HG02610 (cell line): Measurements from ENCODE around the gene ADM2.

Source experiments
- ATAC-seq: cut with Tn5 transposase; IDR thresholded peaks from one replicate; pipeline ENCODE4 v1.9.1; 2021; ENCODE audit warnings: mild to moderate bottlenecking, moderate library complexity; ENCODE audit not compliant: unreplicated experiment

ADM2 gene

GRCh38 chr22:50445071-50445879 is 36.1 kb upstream of the ADM2 start:
- no peak for ATAC-seq

GRCh38 chr22:50445880-50446707 is 35.2 kb upstream of the ADM2 start:
- ATAC-seq, result no peak

- no peak for ATAC-seq
These were observed 34.4 kb upstream of the ADM2 start for GRCh38 chr22:50446708-50447575.

DNA sequence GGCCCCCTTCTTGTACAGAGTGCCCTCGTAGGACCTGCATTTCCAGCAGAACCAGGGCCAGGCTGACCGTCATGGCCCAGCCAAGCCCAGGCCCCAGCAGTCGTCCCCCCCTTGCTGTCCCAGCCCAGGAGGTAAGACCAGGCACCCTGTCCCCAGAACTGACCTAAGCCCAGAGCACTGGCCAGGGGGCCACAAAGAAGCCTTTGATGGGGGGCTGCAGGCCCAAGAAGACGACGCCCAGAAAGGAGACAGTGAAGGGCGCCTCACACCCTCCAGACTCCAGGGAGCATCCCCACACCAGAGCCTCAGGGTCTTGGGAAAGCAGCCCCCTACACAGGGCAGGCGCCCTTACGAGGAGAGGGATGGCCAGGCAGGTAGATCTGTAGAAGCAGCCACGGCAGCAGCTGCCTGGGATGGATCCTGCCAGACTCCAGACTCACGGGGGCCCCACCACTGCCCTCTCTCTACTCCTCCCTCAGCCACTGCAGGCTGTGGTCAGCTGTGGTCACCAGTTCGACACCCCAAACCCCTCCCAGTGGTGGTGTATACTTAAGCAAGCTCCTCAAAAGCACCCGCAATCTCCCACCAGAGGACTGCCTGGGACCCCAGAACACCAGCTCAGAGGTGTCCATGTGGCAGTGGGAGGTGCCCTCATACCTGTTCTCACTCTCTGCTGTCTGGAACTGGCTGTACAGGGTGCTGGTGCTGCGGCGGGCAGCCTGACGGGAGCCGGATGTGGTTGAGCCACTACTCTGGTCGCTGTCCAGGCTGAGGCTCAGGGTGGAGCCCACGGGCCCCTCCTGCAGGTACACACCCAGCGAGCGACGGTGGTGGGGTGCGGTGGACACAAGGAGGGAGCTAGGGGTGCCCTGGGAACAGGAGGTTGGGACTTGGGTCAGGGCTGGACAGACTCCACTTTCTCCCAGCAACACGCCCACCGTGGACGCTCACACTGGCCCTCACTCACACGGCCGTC is 33.5 kb upstream of the ADM2 start:
- ATAC-seq, result no peak

GRCh38 chr22:50452649-50453048 is 28.7 kb upstream of the ADM2 start:
- ATAC-seq, result no peak

DNA sequence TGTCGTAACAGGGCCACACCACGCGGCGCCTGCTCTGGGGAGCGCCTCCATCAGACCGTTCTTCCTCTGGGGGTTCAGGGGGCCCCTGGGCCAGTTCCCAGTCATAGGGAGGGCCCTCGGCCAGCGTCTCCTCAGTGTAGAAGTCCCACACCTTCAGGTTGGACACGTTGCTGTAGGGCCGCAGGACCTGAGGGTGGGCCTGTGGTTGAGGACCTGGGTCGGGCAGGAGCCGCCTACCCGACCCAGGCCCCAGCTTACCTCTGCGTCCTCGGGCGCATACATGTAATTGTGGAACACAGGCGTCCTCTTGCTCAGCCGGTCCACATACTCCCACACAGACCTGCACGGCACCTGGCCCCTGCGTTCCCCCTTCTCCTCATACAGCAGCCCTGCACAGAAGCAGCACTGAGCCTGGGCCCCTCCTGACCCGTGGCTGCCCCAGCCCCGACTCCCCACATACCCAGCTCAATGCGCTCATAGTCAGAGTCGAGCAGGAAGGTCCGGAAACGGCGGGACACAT is 26.7 kb upstream of the ADM2 start:
- no peak for ATAC-seq

- ATAC-seq, result no peak
These were observed 26.1 kb upstream of the ADM2 start for GRCh38 chr22:50455201-50455600.

- ATAC-seq, result no peak
These were observed 25.3 kb upstream of the ADM2 start for GRCh38 chr22:50456026-50456425.

DNA sequence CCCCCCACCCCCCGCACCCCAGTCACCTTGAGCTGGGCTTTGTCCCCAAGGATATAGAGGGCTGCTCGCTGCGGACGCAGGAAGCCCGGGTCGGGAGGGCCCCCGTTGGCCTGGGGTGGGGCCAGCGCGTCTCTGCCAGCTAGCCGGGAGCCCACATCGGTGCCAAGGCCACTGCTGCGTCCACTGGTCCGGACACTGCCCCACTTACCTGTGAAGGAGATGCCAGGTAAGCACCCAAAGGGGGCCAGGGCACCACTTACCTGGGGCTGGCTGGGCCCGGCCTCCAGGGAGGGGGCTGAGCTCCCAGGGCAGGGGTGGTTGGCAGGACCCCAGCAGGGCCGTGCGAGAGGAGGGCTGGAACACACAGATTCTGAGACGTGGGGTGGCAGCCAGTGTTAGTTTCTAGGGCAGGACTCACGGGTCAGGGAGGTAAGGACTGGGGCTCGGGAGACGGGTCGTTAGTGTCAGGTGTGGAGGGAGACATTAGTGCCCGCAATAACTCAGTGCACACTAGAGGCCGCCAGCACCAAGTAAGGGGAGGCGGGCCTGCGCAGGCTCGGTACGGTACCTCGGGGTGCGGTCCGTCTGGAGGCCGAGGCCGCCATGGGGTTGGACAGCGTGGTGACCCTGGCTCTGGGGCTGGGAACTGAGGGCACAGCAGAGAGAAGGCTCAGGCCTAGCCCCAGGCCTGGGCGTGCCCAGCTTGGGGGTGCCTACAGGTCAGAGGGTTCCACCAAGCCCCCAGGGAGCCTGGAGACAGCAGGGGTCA is 24.7 kb upstream of the ADM2 start:
- ATAC-seq, result no peak

DNA sequence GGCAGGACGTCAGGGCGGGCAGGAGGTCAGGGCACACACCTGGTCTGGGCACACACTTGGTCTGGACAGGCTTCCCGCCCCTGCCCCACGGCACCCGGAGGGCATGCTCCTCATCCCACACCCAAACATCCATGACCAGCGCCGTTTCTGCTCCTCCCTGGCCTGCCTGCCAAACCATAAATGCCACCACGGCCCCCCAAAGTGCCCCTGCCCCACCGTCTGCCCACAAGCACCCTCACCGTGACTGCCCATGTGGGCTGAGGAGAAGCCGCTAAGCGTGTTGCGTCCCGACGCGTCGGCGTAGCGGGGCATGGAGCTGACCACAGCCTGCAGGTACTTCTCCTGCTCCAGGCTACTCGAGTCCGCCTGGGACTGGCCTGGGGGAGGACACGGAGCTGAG is 22.3 kb upstream of the ADM2 start:
- ATAC-seq, result no peak

DNA sequence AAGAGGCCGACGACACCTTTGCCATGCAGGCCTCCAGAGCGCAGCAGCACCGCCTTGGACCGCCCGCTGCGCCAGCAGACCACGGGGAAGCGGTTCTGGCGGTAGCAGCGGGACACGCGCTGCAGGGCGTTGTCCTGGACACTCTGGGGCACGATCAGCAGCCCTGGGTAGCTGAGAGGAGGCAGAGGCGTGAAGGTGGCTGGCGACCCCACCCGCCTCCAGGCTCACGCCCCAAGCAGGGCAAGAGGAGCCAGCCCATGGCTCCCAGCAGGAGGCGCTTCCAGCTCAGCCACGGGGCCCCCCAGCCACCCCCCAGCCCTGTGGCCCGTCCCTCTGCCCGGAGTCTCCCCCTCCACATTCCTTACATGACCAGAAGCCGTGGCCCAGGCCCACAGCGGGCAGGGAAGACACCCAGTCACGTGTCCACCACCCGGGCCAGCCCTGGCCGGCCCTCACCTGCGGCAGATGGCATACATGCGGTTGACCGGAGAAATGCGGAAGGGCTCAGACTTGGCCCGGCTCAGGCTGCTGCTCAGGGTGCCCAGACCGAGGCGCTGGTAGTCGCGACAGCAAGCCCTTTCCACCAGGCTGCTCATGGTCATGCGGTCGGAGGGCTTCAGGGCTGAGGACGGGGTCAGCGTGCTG is 21.7 kb upstream of the ADM2 start:
- ATAC-seq, result no peak

GRCh38 chr22:50460938-50461337 is 20.4 kb upstream of the ADM2 start:
- no peak for ATAC-seq

GRCh38 chr22:50461536-50461935 is 19.8 kb upstream of the ADM2 start:
- no peak for ATAC-seq

GRCh38 chr22:50461979-50462540 is 19.3 kb upstream of the ADM2 start:
- no peak for ATAC-seq

DNA sequence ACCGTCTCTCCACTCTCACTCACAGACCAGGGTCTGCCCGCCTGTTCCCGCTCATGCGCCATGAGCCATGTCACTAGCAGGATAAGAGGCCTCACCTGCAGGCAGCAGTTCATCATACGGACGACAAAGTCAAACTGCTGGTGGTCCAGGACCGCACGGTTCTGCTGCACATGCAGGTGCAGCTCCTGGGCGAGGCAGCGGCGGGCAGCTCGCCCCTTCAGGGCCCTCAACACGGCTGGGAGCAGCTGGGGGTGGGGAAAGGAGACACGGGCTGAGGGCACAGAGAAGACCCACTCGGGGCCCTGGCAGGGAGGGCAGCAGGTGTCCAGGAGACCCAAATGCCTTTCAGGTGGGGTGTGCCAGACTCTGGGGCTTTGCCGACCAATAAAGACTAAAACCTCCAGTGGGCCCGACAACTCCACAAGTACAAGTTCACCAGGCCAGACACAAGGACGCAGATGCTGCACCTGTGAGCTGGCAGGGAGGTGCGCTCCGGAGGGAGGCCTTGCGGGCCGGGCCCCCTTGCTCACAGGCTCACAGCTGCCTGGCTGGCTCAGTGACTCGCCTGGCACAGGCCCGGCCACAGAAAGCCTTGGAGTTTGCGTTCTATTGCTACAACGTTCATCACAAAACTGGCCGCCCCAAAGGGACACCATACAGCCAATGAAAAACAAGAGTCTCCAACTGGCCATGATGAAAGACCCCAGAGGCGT is 18.0 kb upstream of the ADM2 start:
- no peak for ATAC-seq

DNA sequence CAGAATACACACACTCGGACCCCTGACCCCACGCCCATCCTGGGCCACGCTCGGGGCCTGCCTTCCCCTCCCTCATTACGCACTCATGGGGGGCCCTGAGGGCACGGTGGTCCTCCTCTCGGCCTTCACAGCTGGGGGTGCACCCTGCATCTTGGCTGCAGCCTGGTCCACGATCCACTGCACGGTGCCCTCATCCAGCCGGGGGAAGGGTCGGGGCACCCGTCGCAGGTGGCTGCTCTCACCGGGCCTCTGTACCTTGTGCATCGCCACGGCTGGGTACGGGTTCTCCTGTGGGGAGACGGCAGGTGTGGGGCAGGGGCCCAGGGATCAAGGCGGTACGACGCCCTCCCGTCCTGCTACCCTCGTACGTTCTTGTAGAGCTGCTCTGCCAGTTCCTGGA is 16.9 kb upstream of the ADM2 start:
- ATAC-seq, result no peak

- no peak for ATAC-seq
These were observed 16.0 kb upstream of the ADM2 start for GRCh38 chr22:50465066-50465930.
